SK-N-SH treated with all-trans-retinoic acid at 6 μM for 48 hours (cell line): ENCODE data around the gene MVK.

Source experiments
- BACH2 ChIP-seq: fragments of 250-450 bp; sonication (Bioruptor Pico); IDR thresholded peaks from 2 replicates; pipeline ENCODE4 v1.9.0; 2021; ENCODE audit warnings: mild to moderate bottlenecking, borderline replicate concordance
- CREB5 ChIP-seq: fragments of 250-450 bp; sonication (Bioruptor Pico); IDR thresholded peaks from 2 replicates; pipeline ENCODE4 v1.5.1; 2020; ENCODE audit warnings: low read depth, mild to moderate bottlenecking, moderate library complexity
- CSDC2 ChIP-seq: fragments of 250-450 bp; sonication (Bioruptor Pico); IDR thresholded peaks from 2 replicates; pipeline ENCODE4 v1.5.0; 2020; ENCODE audit warnings: mild to moderate bottlenecking, moderate library complexity
- ESRRG ChIP-seq: fragments of 250-450 bp; sonication (Bioruptor Pico); IDR thresholded peaks from 2 replicates; pipeline ENCODE4 v1.6.1; 2021; ENCODE audit warnings: mild to moderate bottlenecking
- PATZ1 ChIP-seq: fragments of 250-450 bp; sonication (Bioruptor Pico); IDR thresholded peaks from 2 replicates; pipeline ENCODE4 v1.8.0; 2020; ENCODE audit warnings: mild to moderate bottlenecking, moderate library complexity, borderline replicate concordance
- POU6F1 ChIP-seq: fragments of 250-450 bp; sonication (Bioruptor Pico); IDR thresholded peaks from 2 replicates; pipeline ENCODE4 v1.8.0; 2021; ENCODE audit warnings: low read depth, mild to moderate bottlenecking, moderate library complexity, borderline replicate concordance
- PPARA ChIP-seq: fragments of 250-450 bp; sonication (Bioruptor Pico); IDR thresholded peaks from 2 replicates; pipeline ENCODE4 v1.5.0; 2020; ENCODE audit warnings: mild to moderate bottlenecking, borderline replicate concordance
- RARB ChIP-seq: fragments of 250-450 bp; sonication (Bioruptor Pico); IDR thresholded peaks from 2 replicates; pipeline ENCODE4 v1.8.0; 2021; ENCODE audit warnings: mild to moderate bottlenecking, moderate library complexity
- TCF4 ChIP-seq: fragments of 250-450 bp; sonication (Bioruptor Pico); IDR thresholded peaks from 2 replicates; pipeline ENCODE4 v1.8.0; 2021; ENCODE audit warnings: mild to moderate bottlenecking, moderate library complexity, borderline replicate concordance
- ZC3H10 ChIP-seq: fragments of 250-450 bp; sonication (Bioruptor Pico); IDR thresholded peaks from 2 replicates; pipeline ENCODE4 v1.5.1; 2021; ENCODE audit warnings: mild to moderate bottlenecking, moderate library complexity
- ZFP30 ChIP-seq: fragments of 450-650 bp; formaldehyde crosslinking; IDR thresholded peaks from 2 replicates; pipeline ENCODE4 v1.5.0; 2022; ENCODE audit warnings: mild to moderate bottlenecking, moderate library complexity
- ZNF565 ChIP-seq: fragments of 450-650 bp; formaldehyde crosslinking; conservative IDR thresholded peaks from 2 replicates; pipeline ENCODE4 v1.5.0; 2020; ENCODE audit warnings: low read depth, mild to moderate bottlenecking, moderate library complexity
- ZNF70 ChIP-seq: fragments of 450-650 bp; formaldehyde crosslinking; IDR thresholded peaks from 2 replicates; pipeline ENCODE4 v1.5.0; 2020; ENCODE audit warnings: mild to moderate bottlenecking, moderate library complexity

GRCh38 chr12:109566424-109566823, 7.2 kb upstream of the MVK start:
- TF ChIP-seq TCF4 (CRISPR knock-in tag) (no peak), RARB (no peak), ZNF70 (CRISPR knock-in tag) (no peak), ZC3H10 (CRISPR knock-in tag) (no peak), POU6F1 (no peak), ZFP30 (CRISPR knock-in tag) (no peak), PPARA (CRISPR knock-in tag) (no peak), CREB5 (CRISPR knock-in tag) (no peak), BACH2 (CRISPR knock-in tag) (no peak), CSDC2 (CRISPR knock-in tag) (no peak), ESRRG (CRISPR knock-in tag) (no peak), ZNF565 (CRISPR knock-in tag) (no peak), PATZ1 (CRISPR knock-in tag) (no peak)
